ENCODE data around the gene LACC1. TPM values are rescaled to one million over a fixed set of nuclear protein-coding genes. Genes with fewer than 3 reads are reported as not detected.

The LACC1 gene
- polyA plus RNA-seq, 1 of the 3 experiments (the other 2 are of a cell fraction), result 4.2 TPM

- Histone ChIP-seq H3K4me2 (no peak overlapping the region), H3K36me3 (replicated peaks in 1 of 2; ENCODE audit: control insufficient read depth in 1 of 2, insufficient read depth in 2 of 2, low read length in 1 of 2) (peaks cover 0 to 38% of the 10 kb centered on the region in 2 experiments), H3K9ac (no peak overlapping the region), H3K9me3 (no peaks in the 10 kb centered on the region), H3K27ac (ENCODE audit: low read depth in 2 of 2, low read length in 1 of 2) (no peak overlapping the region), H2AFZ (ENCODE audit: low read depth) (no peak overlapping the region), H3K9me2 (no peaks in the 10 kb centered on the region), H3K79me2 (ENCODE audit: insufficient read depth) (peaks cover 8% of the 10 kb centered on the region; the same call in 1 of the 2 replicates), H3K4me1 (ENCODE audit: control insufficient read depth in 1 of 2, insufficient read depth in 2 of 2, low read depth in 1 of 2, low read length in 1 of 2) (peaks cover 0 to 6% of the 10 kb centered on the region in 2 experiments; a peak in 3 of 4 replicates), H3K4me3 (ENCODE audit: low read depth in 2 of 2, low read length in 1 of 2) (no peak overlapping the region), H3F3A (replicated peaks; ENCODE audit: insufficient read depth) (no peaks in the 10 kb centered on the region), H3K27me3 (ENCODE audit: insufficient read depth) (no peaks in the 10 kb centered on the region), H4K20me1 (ENCODE audit: insufficient read depth) (no peaks in the 10 kb centered on the region)
- ChIA-PET POLR2A (no interaction called here), CTCF (interaction anchor here (1.1 to 2.9 kb wide), 3 partner anchors 22 to 600 kb away, joined by 3 to 10 read pairs (median 4); no protein-coding TSS in a partner anchor)
- DNase-seq, result no peak
- 93% methylated on average over 3 of the region's 3 CpGs for WGBS (ENCODE audit: low lambda C conversion rate)
- TF ChIP-seq MAX (IDR thresholded peaks at IDR 0.05; ENCODE audit: low read depth) (no peak), ELF1 (IDR thresholded peaks at IDR 0.05) (no peak), RCOR1 (IDR thresholded peaks at IDR 0.05; ENCODE audit: low read length) (no peak), MXI1 (IDR thresholded peaks at IDR 0.05; ENCODE audit: low read depth, low read length) (no peak), IRF3 (IDR thresholded peaks at IDR 0.05; ENCODE audit: low read depth, low read length) (no peak), CTCF (IDR thresholded peaks at IDR 0.05) (no peak), FOSL2 (IDR thresholded peaks at IDR 0.05; ENCODE audit: borderline replicate concordance, low read depth) (no peak), GATA2 (CRISPR knock-in tag; IDR thresholded peaks at IDR 0.05) (no peak), CHD2 (IDR thresholded peaks at IDR 0.05; ENCODE audit: low read length, partially characterized antibody) (no peak), TAF1 (IDR thresholded peaks at IDR 0.05; ENCODE audit: borderline replicate concordance, low read depth, low read length) (no peak), ZBTB33 (IDR thresholded peaks at IDR 0.05; ENCODE audit: borderline replicate concordance, low read depth) (no peak), TEAD4 (IDR thresholded peaks at IDR 0.05; ENCODE audit: borderline replicate concordance, insufficient read depth) (no peak), RXRA (IDR thresholded peaks at IDR 0.05; ENCODE audit: borderline replicate concordance, low read depth) (no peak)
These were observed 3.9 kb downstream of the LACC1 start for GRCh38 chr13:43883631-43884030.
